ENCODE data around the gene PRMT3.
A peak's percentile ranks its signal among the peaks of the same experiment; 100 is the strongest.

Gene PRMT3

GRCh38 chr11:20443596-20443995, 56.1 kb downstream of the PRMT3 start:
- no peak overlapping the region for H3K4me3 ChIP-seq (ENCODE audit: low read depth, low read length)
- peak; percentile 18; the same call in 1 of the 2 replicates for TF ChIP-seq CTCF (IDR thresholded peaks at IDR 0.05; ENCODE audit: borderline replicate concordance, insufficient read depth, low read depth, low read length)

- no peak overlapping the region for H3K4me3 ChIP-seq (ENCODE audit: low read depth, low read length)
- no peak for TF ChIP-seq CTCF (IDR thresholded peaks at IDR 0.05; ENCODE audit: borderline replicate concordance, insufficient read depth, low read depth, low read length)
Observed at GRCh38 chr11:20444535-20444934, 57.0 kb downstream of the PRMT3 start.

GRCh38 chr11:20448834-20449233, 61.3 kb downstream of the PRMT3 start:
- H3K4me3 ChIP-seq (ENCODE audit: low read depth, low read length): no peak overlapping the region
- TF ChIP-seq CTCF (IDR thresholded peaks at IDR 0.05; ENCODE audit: borderline replicate concordance, insufficient read depth, low read depth, low read length): no peak

- no peak overlapping the region for H3K4me3 ChIP-seq (ENCODE audit: low read depth, low read length)
- TF ChIP-seq CTCF (IDR thresholded peaks at IDR 0.05; ENCODE audit: borderline replicate concordance, insufficient read depth, low read depth, low read length): no peak
Observed at GRCh38 chr11:20450829-20451228, 63.3 kb downstream of the PRMT3 start.

- no peak for TF ChIP-seq CTCF (IDR thresholded peaks at IDR 0.05; ENCODE audit: borderline replicate concordance, insufficient read depth, low read depth, low read length)
Observed at GRCh38 chr11:20451568-20451967, 64.1 kb downstream of the PRMT3 start.

GRCh38 chr11:20452585-20452984, 65.1 kb downstream of the PRMT3 start:
- no peak for TF ChIP-seq CTCF (IDR thresholded peaks at IDR 0.05; ENCODE audit: borderline replicate concordance, insufficient read depth, low read depth, low read length)
- no peak overlapping the region for H3K4me3 ChIP-seq (ENCODE audit: low read depth, low read length)

More at GRCh38 chr11:20451568-20451967, 64.1 kb downstream of the PRMT3 start:
- H3K4me3 ChIP-seq (ENCODE audit: low read depth, low read length): no peak overlapping the region

GRCh38 chr11:20453657-20454316, 66.3 kb downstream of the PRMT3 start:
- no peak overlapping the region for H3K4me3 ChIP-seq (ENCODE audit: low read depth, low read length)
- no peak for TF ChIP-seq CTCF (IDR thresholded peaks at IDR 0.05; ENCODE audit: borderline replicate concordance, insufficient read depth, low read depth, low read length)
